GM12878 (cell line): ENCODE data around the gene KLHL26.

ENCODE experiments used
- BHLHE40 ChIP-seq, 2 experiments: fragments of 450-650 bp in 1 of 2; IDR thresholded peaks; 2 replicates each; pipeline ENCODE4 v1.6.1; 2011 to 2017; ENCODE audit warnings: low read depth in 2 of 2, borderline replicate concordance in 1 of 2, improper control_type of control experiment in 1 of 2, low read length in 1 of 2, mild to moderate bottlenecking in 1 of 2
- CEBPB ChIP-seq, 2 experiments: fragments of 150-350 bp in 1 of 2; IDR thresholded peaks; 2 replicates each; pipeline ENCODE4 v1.6.1; 2012 to 2014; ENCODE audit warnings: low read depth in 2 of 2, low read length in 2 of 2, borderline replicate concordance in 1 of 2, inconsistent platforms in 1 of 2
- EP300 ChIP-seq, 2 experiments: fragments of 150-350 bp in 1 of 2; IDR thresholded peaks; 2 replicates each; pipeline ENCODE4 v1.6.1; 2011 to 2012; ENCODE audit warnings: low read depth in 2 of 2, low read length in 2 of 2, borderline replicate concordance in 1 of 2, improper control_type of control experiment in 1 of 2, inconsistent platforms in 1 of 2; ENCODE audit not compliant: control insufficient read depth in 1 of 2
- MYC ChIP-seq: IDR thresholded peaks from 2 replicates; pipeline ENCODE4 v1.6.1; 2011; ENCODE audit warnings: mild to moderate bottlenecking, low read length, moderate library complexity, inconsistent platforms; ENCODE audit not compliant: insufficient read depth, insufficient replicate concordance, insufficient read length, severe bottlenecking
- POLR2A ChIP-seq: IDR thresholded peaks from 2 replicates; pipeline ENCODE4 v1.6.1; 2011; ENCODE audit warnings: low read depth, mild to moderate bottlenecking, low read length
- RFX5 ChIP-seq: IDR thresholded peaks from 2 replicates; pipeline ENCODE4 v1.6.1; 2011; ENCODE audit warnings: low read depth, low read length, improper control_type of control experiment
- SMC3 ChIP-seq: IDR thresholded peaks from 2 replicates; pipeline ENCODE4 v1.6.1; 2011; ENCODE audit warnings: low read length, improper control_type of control experiment, borderline replicate concordance
- SUPT20H ChIP-seq: IDR thresholded peaks from 2 replicates; pipeline ENCODE4 v1.6.1; 2011; ENCODE audit warnings: low read depth, mild to moderate bottlenecking, low read length, moderate library complexity, borderline replicate concordance; ENCODE audit not compliant: control insufficient read depth

- no peak for TF ChIP-seq BHLHE40 (IDR thresholded peaks at IDR 0.05; ENCODE audit: borderline replicate concordance in 1 of 2, low read depth in 2 of 2, low read length in 1 of 2)
- no peak for TF ChIP-seq CEBPB (IDR thresholded peaks at IDR 0.05; ENCODE audit: borderline replicate concordance in 1 of 2, low read depth in 2 of 2, low read length in 2 of 2)
- no peak for TF ChIP-seq POLR2A
- no peak for TF ChIP-seq RFX5
- no peak for TF ChIP-seq SUPT20H
- TF ChIP-seq MYC: no peak
- TF ChIP-seq EP300 (IDR thresholded peaks at IDR 0.05; ENCODE audit: borderline replicate concordance in 1 of 2, control insufficient read depth in 1 of 2, low read depth in 2 of 2, low read length in 2 of 2): no peak
- no peak for TF ChIP-seq SMC3
Observed at GRCh38 chr19:18605546-18606280, 31.1 kb upstream of the KLHL26 start.
